MG63 (cell line): Measurements from ENCODE around the gene SLC25A27. TPM values are rescaled to one million over a fixed set of nuclear protein-coding genes. Genes with fewer than 3 reads are reported as not detected.
A peak's percentile ranks its signal among the peaks of the same experiment; 100 is the strongest.

Source experiments
- DNase-seq: peaks from one replicate; pipeline ENCODE4 v3.0.0-alpha.2; 2020
- H3K27me3 ChIP-seq: fragments of 250-450 bp; sonication (Bioruptor Pico); 2 replicates; pipeline ENCODE4 v1.5.1; 2020; ENCODE audit warnings: mild to moderate bottlenecking, moderate library complexity
- H3K36me3 ChIP-seq: fragments of 250-450 bp; sonication (Bioruptor Pico); 2 replicates; pipeline ENCODE4 v1.5.1; 2020; ENCODE audit warnings: mild to moderate bottlenecking, moderate library complexity
- H3K4me3 ChIP-seq: fragments of 250-450 bp; sonication (Bioruptor Pico); 2 replicates; pipeline ENCODE4 v1.5.1; 2020; ENCODE audit warnings: mild to moderate bottlenecking, moderate library complexity
- H3K9me3 ChIP-seq: fragments of 250-450 bp; sonication (Bioruptor Pico); 2 replicates; pipeline ENCODE4 v1.5.1; 2020; ENCODE audit warnings: mild to moderate bottlenecking, moderate library complexity
- total RNA-seq: library from RNA; depleted of rRNA; stranded (reverse); fragments of >200 nt; shearing (Covaris generic); gene quantifications from 2 replicates; pipeline ENCODE4 v1.2.3, GENCODE V29; 2014; ENCODE audit warnings: low replicate concordance; rRNA removed

Gene SLC25A27
- total RNA-seq: 0.32 and 15.2 TPM in 2 replicates

- H3K27me3 ChIP-seq: no peaks in the 10 kb centered on the region
- no peaks in the 10 kb centered on the region for H3K9me3 ChIP-seq
Observed at GRCh38 chr6:46652603-46653438, at the start of gene SLC25A27, which contains the start of gene CYP39A1. Gene SLC25A27, plus strand, starts transcription at chr6:46652975. Its CDS starts 218 bp downstream, at chr6:46653193. Gene CYP39A1, minus strand, starts transcription at chr6:46652818. Its CDS starts 236 bp downstream, at chr6:46652582.

GRCh38 chr6:46605091-46605797 lies 47.5 kb upstream of the SLC25A27 start:
- Histone ChIP-seq H3K27me3 (no peaks in the 10 kb centered on the region), H3K36me3 (no peaks in the 10 kb centered on the region), H3K4me3 (no peak overlapping the region), H3K9me3 (no peaks in the 10 kb centered on the region)
- no peak for DNase-seq

More at GRCh38 chr6:46652603-46653438, at the start of gene SLC25A27, which contains the start of gene CYP39A1:
- H3K36me3 ChIP-seq: no peaks in the 10 kb centered on the region
- peak within 1 kb of the TSS; percentile 86 for H3K4me3 ChIP-seq
- peak; percentile 83 for DNase-seq

- Histone ChIP-seq H3K4me3 (no peak overlapping the region), H3K36me3 (no peaks in the 10 kb centered on the region), H3K27me3 (no peaks in the 10 kb centered on the region), H3K9me3 (no peaks in the 10 kb centered on the region)
- DNase-seq: no peak
Observed at GRCh38 chr6:46606338-46606737, 46.4 kb upstream of the SLC25A27 start.

- H3K9me3 ChIP-seq: no peaks in the 10 kb centered on the region
- H3K4me3 ChIP-seq: no peak overlapping the region
- H3K36me3 ChIP-seq: no peaks in the 10 kb centered on the region
- no peaks in the 10 kb centered on the region for H3K27me3 ChIP-seq
- no peak for DNase-seq
Observed at GRCh38 chr6:46610862-46611553, 41.8 kb upstream of the SLC25A27 start.

GRCh38 chr6:46612645-46613044 lies 40.1 kb upstream of the SLC25A27 start:
- Histone ChIP-seq H3K27me3 (no peaks in the 10 kb centered on the region), H3K4me3 (no peak overlapping the region), H3K9me3 (no peaks in the 10 kb centered on the region), H3K36me3 (no peaks in the 10 kb centered on the region)
- no peak for DNase-seq

- H3K4me3 ChIP-seq: no peak overlapping the region
- H3K9me3 ChIP-seq: no peaks in the 10 kb centered on the region
- DNase-seq: no peak
- H3K27me3 ChIP-seq: no peaks in the 10 kb centered on the region
- H3K36me3 ChIP-seq: no peaks in the 10 kb centered on the region
Observed at GRCh38 chr6:46618726-46619125, 34.0 kb upstream of the SLC25A27 start.

GRCh38 chr6:46626228-46626909 lies 26.4 kb upstream of the SLC25A27 start:
- DNase-seq: no peak
- Histone ChIP-seq H3K4me3 (no peak overlapping the region), H3K9me3 (no peaks in the 10 kb centered on the region), H3K36me3 (no peaks in the 10 kb centered on the region), H3K27me3 (no peaks in the 10 kb centered on the region)

- no peak for DNase-seq
- Histone ChIP-seq H3K9me3 (no peaks in the 10 kb centered on the region), H3K36me3 (no peaks in the 10 kb centered on the region), H3K4me3 (no peak overlapping the region), H3K27me3 (no peaks in the 10 kb centered on the region)
Observed at GRCh38 chr6:46626976-46627375, 25.8 kb upstream of the SLC25A27 start.

GRCh38 chr6:46628498-46628897 lies 24.3 kb upstream of the SLC25A27 start:
- no peak for DNase-seq
- Histone ChIP-seq H3K27me3 (no peaks in the 10 kb centered on the region), H3K4me3 (no peak overlapping the region), H3K9me3 (no peaks in the 10 kb centered on the region), H3K36me3 (no peaks in the 10 kb centered on the region)

GRCh38 chr6:46628976-46629375 lies 23.8 kb upstream of the SLC25A27 start:
- Histone ChIP-seq H3K36me3 (no peaks in the 10 kb centered on the region), H3K4me3 (no peak overlapping the region), H3K27me3 (no peaks in the 10 kb centered on the region), H3K9me3 (no peaks in the 10 kb centered on the region)
- DNase-seq: no peak

- DNase-seq: no peak
- H3K9me3 ChIP-seq: no peaks in the 10 kb centered on the region
- H3K27me3 ChIP-seq: no peaks in the 10 kb centered on the region
- no peaks in the 10 kb centered on the region for H3K36me3 ChIP-seq
- no peak overlapping the region for H3K4me3 ChIP-seq
Observed at GRCh38 chr6:46629691-46630090, 23.1 kb upstream of the SLC25A27 start.

- H3K9me3 ChIP-seq: no peaks in the 10 kb centered on the region
- no peak overlapping the region for H3K4me3 ChIP-seq
- H3K27me3 ChIP-seq: no peaks in the 10 kb centered on the region
- DNase-seq: no peak
- H3K36me3 ChIP-seq: no peaks in the 10 kb centered on the region
Observed at GRCh38 chr6:46632053-46632452, 20.7 kb upstream of the SLC25A27 start.

GRCh38 chr6:46635462-46635861 lies 17.3 kb upstream of the SLC25A27 start:
- Histone ChIP-seq H3K4me3 (no peak overlapping the region), H3K27me3 (no peaks in the 10 kb centered on the region), H3K36me3 (no peaks in the 10 kb centered on the region), H3K9me3 (no peaks in the 10 kb centered on the region)
- DNase-seq: no peak

- peak; percentile 29 for DNase-seq
- H3K4me3 ChIP-seq: no peak overlapping the region
Observed at GRCh38 chr6:46637145-46637544, 15.6 kb upstream of the SLC25A27 start.

GRCh38 chr6:46637933-46638332 lies 14.8 kb upstream of the SLC25A27 start:
- DNase-seq: no peak
- H3K4me3 ChIP-seq: no peak overlapping the region
- no peaks in the 10 kb centered on the region for H3K36me3 ChIP-seq
- H3K27me3 ChIP-seq: no peaks in the 10 kb centered on the region
- H3K9me3 ChIP-seq: no peaks in the 10 kb centered on the region

More at GRCh38 chr6:46637145-46637544, 15.6 kb upstream of the SLC25A27 start:
- no peaks in the 10 kb centered on the region for H3K27me3 ChIP-seq
- H3K9me3 ChIP-seq: no peaks in the 10 kb centered on the region
- H3K36me3 ChIP-seq: no peaks in the 10 kb centered on the region

GRCh38 chr6:46638650-46639049 lies 14.1 kb upstream of the SLC25A27 start:
- no peaks in the 10 kb centered on the region for H3K9me3 ChIP-seq
- H3K27me3 ChIP-seq: no peaks in the 10 kb centered on the region
- DNase-seq: no peak
- H3K36me3 ChIP-seq: no peaks in the 10 kb centered on the region
- H3K4me3 ChIP-seq: no peak overlapping the region
